Umbilical cord (tissue), 2 donors: ENCODE results near the gene SELENOO. TPM values are rescaled to one million over a fixed set of nuclear protein-coding genes. Genes with fewer than 3 reads are reported as not detected.

Experiments
- DNase-seq: peaks from one replicate; pipeline ENCODE4 v3.0.0-alpha.2; 2015; ENCODE audit warnings: low spot score
- total RNA-seq: library from RNA; depleted of rRNA; stranded (reverse); fragments of >200 nt; gene quantifications from one replicate; pipeline ENCODE4 v1.2.3, GENCODE V29; 2014; ENCODE audit warnings: low replicate concordance; ENCODE audit not compliant: insufficient read depth

Gene SELENOO
- total RNA-seq, 1 donor from 2014 or later, result 6.3 TPM

- DNase-seq, result no peak
These were observed 32.4 kb downstream of the SELENOO start for GRCh38 chr22:50233223-50233622.

- no peak for DNase-seq
These were observed 36.1 kb downstream of the SELENOO start for GRCh38 chr22:50236731-50237409.

GRCh38 chr22:50238755-50239154 is 37.9 kb downstream of the SELENOO start:
- DNase-seq, result no peak

GRCh38 chr22:50242406-50242949 is 41.7 kb downstream of the SELENOO start:
- DNase-seq, result no peak

GRCh38 chr22:50243685-50244419 is 43.0 kb downstream of the SELENOO start:
- DNase-seq, result no peak

- DNase-seq, result peak; percentile 95
These were observed 43.8 kb downstream of the SELENOO start, which contains the start of gene TUBGCP6 for GRCh38 chr22:50244420-50245213. Gene TUBGCP6, minus strand, starts transcription at chr22:50245023. Its CDS starts 564 bp downstream, at chr22:50244459.

- DNase-seq, result no peak
These were observed 44.6 kb downstream of the SELENOO start for GRCh38 chr22:50245214-50246072.

GRCh38 chr22:50246242-50247175 is 45.7 kb downstream of the SELENOO start:
- DNase-seq, result no peak

GRCh38 chr22:50247748-50248147 is 46.9 kb downstream of the SELENOO start:
- DNase-seq, result peak; percentile 37

GRCh38 chr22:50248196-50249081 is 47.6 kb downstream of the SELENOO start:
- DNase-seq, result no peak

GRCh38 chr22:50249341-50250248 is 48.8 kb downstream of the SELENOO start:
- no peak for DNase-seq

GRCh38 chr22:50250249-50250554 is 49.4 kb downstream of the SELENOO start:
- DNase-seq, result no peak

GRCh38 chr22:50250555-50251476 is 50.0 kb downstream of the SELENOO start, which contains the start of gene HDAC10:
Gene HDAC10, minus strand, starts transcription at chr22:50251265. Its CDS starts 233 bp downstream, at chr22:50251032.
- DNase-seq, result peak; percentile 84

GRCh38 chr22:50251477-50252081 is 50.8 kb downstream of the SELENOO start:
- no peak for DNase-seq

- peak; percentile 69 for DNase-seq
These were observed 51.6 kb downstream of the SELENOO start for GRCh38 chr22:50252082-50253045.
